Measurements from ENCODE around the gene ACTR2. TPM values are rescaled to one million over a fixed set of nuclear protein-coding genes. Genes with fewer than 3 reads are reported as not detected.
A peak's percentile ranks its signal among the peaks of the same experiment; 100 is the strongest.
"Not testable (repeated sequence)": the region's sequence is repeated elsewhere in the genome, so short reads cannot be mapped to it uniquely, and the experiment has no call there.

ACTR2 gene
- total RNA-seq, 6 experiments from 2014 or later = 42.9 to 114 (median 69.8) TPM

DNA sequence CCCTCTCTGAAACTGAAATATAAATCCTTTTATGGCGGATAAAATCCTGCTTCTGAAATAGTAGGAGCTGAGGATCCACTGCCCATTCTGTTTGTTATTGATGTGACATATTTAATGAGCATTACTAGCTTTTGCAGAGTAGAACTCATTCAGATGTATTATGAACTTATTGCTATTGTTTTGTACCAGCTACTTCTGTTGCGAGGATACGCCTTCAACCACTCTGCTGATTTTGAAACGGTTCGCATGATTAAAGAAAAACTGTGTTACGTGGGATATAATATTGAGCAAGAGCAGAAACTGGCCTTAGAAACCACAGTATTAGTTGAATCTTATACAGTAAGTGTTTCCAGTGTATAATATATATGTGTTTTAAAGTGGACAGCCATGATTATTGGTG, 27.7 kb downstream of the ACTR2 start:
- Histone ChIP-seq H3K9me3 (no peaks in the 10 kb centered on the region), H3K4me1 (no peaks in the 10 kb centered on the region), H3K4me3 (no peak overlapping the region), H3K27me3 (no peaks in the 10 kb centered on the region), H3K36me3 (peaks cover 0 to 34% (median 12%) of the 10 kb centered on the region in 4 donors), H3K27ac (no peak overlapping the region)
- WGBS (ENCODE audit: insufficient coverage, low coverage, low lambda C conversion rate, missing lambda C conversion rate) = 80% methylated on average over 6 of the region's 6 CpGs
- ATAC-seq (no peak), DNase-seq (no peak)
- intact Hi-C loops (cut with DNase I) = no loop called here
- TF ChIP-seq POLR2A (IDR thresholded peaks at IDR 0.05) = no peak

DNA sequence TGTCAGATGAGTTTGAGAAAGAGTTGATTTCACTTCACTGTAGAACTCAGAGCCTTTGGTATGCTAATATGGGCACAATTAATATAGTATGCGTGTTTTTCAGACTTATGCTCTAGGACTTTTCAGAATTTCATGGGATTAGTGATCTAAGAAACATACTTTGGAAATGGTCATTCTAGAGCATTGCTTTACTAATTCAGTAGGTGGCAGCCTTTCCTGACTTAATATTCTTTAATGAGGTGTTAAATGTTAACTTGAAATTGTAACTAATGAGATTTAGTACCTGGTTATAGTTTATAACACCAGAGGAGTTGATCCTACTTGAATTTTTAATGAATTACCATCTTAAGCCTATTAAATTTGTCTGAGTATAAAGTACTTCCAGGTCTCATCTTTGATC, 28.4 kb downstream of the ACTR2 start:
- ATAC-seq = no peak
- DNase-seq = no peak
- H3K36me3 ChIP-seq = peaks cover 0 to 35% (median 12%) of the 10 kb centered on the region in 4 donors
- WGBS (ENCODE audit: insufficient coverage, low coverage, low lambda C conversion rate, missing lambda C conversion rate) = 94% methylated on average over 1 of the region's 1 CpG
- no peak overlapping the region for H3K27ac ChIP-seq
- TF ChIP-seq, protein P1, sequence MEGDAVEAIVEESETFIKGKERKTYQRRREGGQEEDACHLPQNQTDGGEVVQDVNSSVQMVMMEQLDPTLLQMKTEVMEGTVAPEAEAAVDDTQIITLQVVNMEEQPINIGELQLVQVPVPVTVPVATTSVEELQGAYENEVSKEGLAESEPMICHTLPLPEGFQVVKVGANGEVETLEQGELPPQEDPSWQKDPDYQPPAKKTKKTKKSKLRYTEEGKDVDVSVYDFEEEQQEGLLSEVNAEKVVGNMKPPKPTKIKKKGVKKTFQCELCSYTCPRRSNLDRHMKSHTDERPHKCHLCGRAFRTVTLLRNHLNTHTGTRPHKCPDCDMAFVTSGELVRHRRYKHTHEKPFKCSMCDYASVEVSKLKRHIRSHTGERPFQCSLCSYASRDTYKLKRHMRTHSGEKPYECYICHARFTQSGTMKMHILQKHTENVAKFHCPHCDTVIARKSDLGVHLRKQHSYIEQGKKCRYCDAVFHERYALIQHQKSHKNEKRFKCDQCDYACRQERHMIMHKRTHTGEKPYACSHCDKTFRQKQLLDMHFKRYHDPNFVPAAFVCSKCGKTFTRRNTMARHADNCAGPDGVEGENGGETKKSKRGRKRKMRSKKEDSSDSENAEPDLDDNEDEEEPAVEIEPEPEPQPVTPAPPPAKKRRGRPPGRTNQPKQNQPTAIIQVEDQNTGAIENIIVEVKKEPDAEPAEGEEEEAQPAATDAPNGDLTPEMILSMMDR (IDR thresholded peaks at IDR 0.05) = peak in 2 of 4 donors; percentile 17 to 33
- no peak for TF ChIP-seq POLR2A (IDR thresholded peaks at IDR 0.05)
- no peaks in the 10 kb centered on the region for H3K9me3 ChIP-seq
- no peak overlapping the region for H3K4me3 ChIP-seq
- intact Hi-C loops (cut with DNase I) = no loop called here
- H3K27me3 ChIP-seq = no peaks in the 10 kb centered on the region
- H3K4me1 ChIP-seq = no peaks in the 10 kb centered on the region

DNA sequence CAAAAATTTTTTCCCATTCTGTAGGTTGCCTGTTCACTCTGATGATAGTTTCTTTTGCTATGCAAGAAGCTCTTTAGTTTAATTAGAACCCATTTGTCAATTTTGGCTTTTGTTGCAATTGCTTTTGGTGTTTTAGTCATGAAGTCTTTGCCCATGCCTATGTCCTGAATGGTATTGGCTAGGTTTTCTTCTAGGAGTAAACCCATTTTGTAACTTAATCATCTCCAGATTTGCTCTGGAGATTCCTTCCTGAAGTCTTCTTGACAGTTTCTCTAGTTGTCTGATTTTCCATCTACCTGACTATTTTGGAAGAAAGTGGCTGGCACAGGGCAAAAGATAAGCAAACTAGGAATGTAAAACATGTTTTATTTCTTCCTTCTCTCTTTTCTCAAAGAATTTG, 30.2 kb downstream of the ACTR2 start:
- H3K36me3 ChIP-seq = peaks cover 0 to 37% (median 7%) of the 10 kb centered on the region in 4 donors
- H3K27me3 ChIP-seq; DNase-seq; intact Hi-C loops (cut with DNase I); H3K27ac ChIP-seq; H3K9me3 ChIP-seq; H3K4me3 ChIP-seq; H3K4me1 ChIP-seq; ATAC-seq: not testable (repeated sequence)

DNA sequence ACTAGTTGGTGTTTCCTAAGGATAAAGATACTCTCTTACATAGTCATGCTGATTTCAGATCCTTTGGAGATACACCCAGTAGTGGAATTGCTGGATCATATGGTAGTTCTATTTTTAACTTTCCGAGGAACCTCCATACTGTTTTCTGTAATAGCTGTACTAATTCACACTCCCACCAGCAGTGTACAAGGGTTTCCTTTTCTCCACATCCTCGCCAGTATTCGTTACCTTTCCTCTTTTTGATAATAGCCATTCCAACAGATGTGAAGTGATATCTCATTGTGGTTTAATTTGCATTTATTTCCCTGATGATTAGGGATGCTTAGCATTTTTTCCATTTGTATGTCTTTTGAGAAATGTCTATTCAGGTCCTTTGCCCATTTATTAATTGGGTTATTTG, 34.0 kb downstream of the ACTR2 start:
- Histone ChIP-seq H3K36me3 (peaks cover 0 to 23% (median 3%) of the 10 kb centered on the region in 4 donors), H3K4me3 (no peak overlapping the region), H3K4me1 (peaks cover 0 to 4% (median 0%) of the 10 kb centered on the region in 4 donors), H3K9me3 (no peaks in the 10 kb centered on the region), H3K27me3 (no peaks in the 10 kb centered on the region), H3K27ac (no peak overlapping the region)
- 79% methylated on average over 3 of the region's 3 CpGs for WGBS (ENCODE audit: insufficient coverage, low coverage, low lambda C conversion rate, missing lambda C conversion rate)
- intact Hi-C loops (cut with DNase I) = loop anchor here in 1 of 2 donors (5.0 kb wide), 1 partner anchor 291 kb away; no protein-coding TSS in a partner anchor
- DNase-seq = no peak
- ATAC-seq = no peak
- TF ChIP-seq POLR2A (IDR thresholded peaks at IDR 0.05) = no peak
- TF ChIP-seq, protein P1 (IDR thresholded peaks at IDR 0.05) = no peak

DNA sequence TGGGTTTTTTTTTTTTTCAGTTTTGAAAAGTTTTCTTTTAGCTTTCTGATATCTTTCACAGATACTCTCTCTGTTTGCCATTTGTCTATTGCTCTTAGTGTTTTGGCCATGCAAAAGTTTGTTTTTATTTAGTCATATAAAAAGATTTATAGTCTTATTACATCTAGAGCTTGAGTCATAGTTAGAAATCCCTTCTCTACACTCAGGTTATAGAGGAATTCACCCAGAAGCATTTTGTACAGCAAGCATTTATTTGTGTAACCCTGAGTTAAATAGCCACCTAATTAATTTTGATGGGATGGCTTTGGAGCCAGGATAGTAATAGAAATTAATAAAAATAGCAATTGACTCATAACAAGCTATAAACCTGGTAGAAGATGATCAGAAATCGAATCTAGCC, 35.6 kb downstream of the ACTR2 start:
- Histone ChIP-seq H3K27me3 (no peaks in the 10 kb centered on the region), H3K36me3 (peaks cover 0 to 23% (median 3%) of the 10 kb centered on the region in 4 donors), H3K9me3 (no peaks in the 10 kb centered on the region), H3K4me3 (no peak overlapping the region), H3K27ac (no peak overlapping the region), H3K4me1 (peaks cover 0 to 4% (median 0%) of the 10 kb centered on the region in 4 donors)
- no peak for TF ChIP-seq POLR2A (IDR thresholded peaks at IDR 0.05)
- TF ChIP-seq, protein P1 (IDR thresholded peaks at IDR 0.05) = no peak
- intact Hi-C loops (cut with DNase I) = loop anchor here in 1 of 2 donors (5.0 kb wide), 1 partner anchor 289 kb away; no protein-coding TSS in a partner anchor
- 100% methylated on average over 1 of the region's 1 CpG for WGBS (ENCODE audit: insufficient coverage, low coverage, low lambda C conversion rate, missing lambda C conversion rate)
- ATAC-seq = no peak
- DNase-seq = no peak

All from right lobe of liver (tissue), 6 donors.